AG20443 (cell line): Measurements from ENCODE around the gene SOD1.
"Not testable (repeated sequence)": the region's sequence is repeated elsewhere in the genome, so short reads cannot be mapped to it uniquely, and the experiment has no call there.

Source experiments
- DNase-seq: peaks from one replicate; pipeline ENCODE4 v3.0.0; 2012; ENCODE audit warnings: low spot score, mixed read lengths

Gene SOD1

DNA sequence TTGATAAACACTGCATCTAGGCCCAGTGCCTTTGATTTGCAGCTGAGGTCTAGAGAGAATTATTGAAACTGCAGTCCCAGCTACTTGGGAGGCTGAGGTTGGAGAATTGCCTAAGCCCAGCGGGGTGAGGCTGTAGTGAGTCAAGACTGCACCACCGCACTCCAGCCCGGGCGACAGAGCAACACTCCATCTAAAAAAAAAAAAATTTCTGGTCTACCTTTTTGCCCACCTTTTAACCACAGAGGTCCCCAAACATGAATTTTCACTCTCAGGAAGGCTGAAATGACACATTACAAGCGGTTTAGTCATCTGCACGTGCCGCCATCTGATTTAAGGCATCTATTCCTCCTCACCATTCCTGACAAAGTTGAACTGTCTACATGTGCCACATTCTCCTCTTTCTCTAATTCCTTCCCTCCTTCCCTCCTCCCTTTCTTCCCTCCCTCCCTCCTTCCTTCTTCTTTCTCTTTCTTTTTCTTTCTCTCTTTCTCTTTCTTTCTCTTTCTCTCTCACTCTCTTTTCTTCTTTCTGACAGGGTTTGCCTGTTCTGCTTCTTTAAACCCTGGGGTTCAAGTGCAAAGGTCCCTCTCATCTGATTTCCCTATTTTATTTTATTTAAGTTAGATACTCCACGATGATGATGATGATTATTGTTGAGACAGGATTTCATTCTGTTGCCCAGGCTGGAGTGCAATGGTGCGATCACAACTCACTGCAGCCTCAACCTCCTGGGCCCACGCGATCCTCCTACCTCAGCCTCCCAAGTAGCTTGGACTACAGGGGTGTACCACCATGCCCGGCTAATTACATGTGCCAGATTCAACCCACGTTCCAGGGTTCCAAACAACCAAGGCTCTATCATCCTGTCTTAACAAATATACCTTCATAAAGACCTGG, 3.0 kb upstream of the SOD1 start:
- no peak for DNase-seq

DNA sequence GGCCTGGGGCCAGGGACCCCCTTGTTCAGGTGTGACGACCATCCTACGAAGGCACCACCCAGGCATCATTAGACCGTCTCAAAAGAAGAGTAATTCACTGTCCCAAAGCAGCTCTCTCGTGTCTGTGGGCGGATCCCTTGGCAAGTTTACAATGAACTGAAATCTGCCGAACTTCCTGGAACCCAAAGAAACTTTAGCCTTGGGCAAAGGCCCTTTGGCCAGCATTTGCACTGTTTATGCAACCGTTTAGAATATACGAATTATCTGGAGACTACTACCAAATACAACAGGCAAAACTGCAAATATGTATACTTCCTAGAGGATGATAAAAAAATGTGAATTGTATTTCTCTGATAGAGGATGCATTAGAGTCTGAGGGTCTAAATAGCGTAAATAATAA, 1.4 kb upstream of the SOD1 start:
- no peak for DNase-seq

DNA sequence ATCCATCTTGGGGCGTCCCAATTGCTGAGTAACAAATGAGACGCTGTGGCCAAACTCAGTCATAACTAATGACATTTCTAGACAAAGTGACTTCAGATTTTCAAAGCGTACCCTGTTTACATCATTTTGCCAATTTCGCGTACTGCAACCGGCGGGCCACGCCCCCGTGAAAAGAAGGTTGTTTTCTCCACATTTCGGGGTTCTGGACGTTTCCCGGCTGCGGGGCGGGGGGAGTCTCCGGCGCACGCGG, 282 bp upstream of the SOD1 start:
- no peak for DNase-seq

DNA sequence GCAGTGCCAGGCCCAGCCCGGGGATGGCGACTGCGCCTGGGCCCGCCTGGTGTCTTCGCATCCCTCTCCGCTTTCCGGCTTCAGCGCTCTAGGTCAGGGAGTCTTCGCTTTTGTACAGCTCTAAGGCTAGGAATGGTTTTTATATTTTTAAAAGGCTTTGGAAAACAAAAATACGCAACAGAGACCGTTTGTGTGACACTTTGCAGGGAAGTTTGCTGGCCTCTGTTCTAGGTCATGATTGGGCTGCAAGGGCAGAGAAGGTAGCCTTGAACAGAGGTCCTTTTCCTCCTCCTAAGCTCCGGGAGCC, 719 bp downstream of the SOD1 start:
- no peak for DNase-seq

DNA sequence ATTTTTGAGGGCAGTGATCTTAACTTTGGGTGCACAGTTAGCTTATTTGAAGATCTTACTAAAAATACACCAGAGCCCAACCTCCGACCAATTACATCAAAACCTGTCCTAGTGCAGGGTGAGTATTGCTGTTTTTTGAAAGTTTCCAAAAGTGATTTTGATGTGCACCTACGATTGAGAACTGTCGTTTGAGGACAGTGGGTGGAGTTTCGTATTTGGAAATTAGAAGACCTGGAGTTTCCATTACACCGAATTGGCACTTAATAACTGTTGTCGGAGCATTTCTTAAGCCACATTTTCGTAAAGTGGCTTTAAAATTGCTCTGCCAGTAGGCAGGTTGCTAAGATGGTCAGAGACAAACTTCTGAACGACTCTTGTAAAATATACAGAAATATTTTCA, 1.1 kb downstream of the SOD1 start:
- DNase-seq = no peak

DNA sequence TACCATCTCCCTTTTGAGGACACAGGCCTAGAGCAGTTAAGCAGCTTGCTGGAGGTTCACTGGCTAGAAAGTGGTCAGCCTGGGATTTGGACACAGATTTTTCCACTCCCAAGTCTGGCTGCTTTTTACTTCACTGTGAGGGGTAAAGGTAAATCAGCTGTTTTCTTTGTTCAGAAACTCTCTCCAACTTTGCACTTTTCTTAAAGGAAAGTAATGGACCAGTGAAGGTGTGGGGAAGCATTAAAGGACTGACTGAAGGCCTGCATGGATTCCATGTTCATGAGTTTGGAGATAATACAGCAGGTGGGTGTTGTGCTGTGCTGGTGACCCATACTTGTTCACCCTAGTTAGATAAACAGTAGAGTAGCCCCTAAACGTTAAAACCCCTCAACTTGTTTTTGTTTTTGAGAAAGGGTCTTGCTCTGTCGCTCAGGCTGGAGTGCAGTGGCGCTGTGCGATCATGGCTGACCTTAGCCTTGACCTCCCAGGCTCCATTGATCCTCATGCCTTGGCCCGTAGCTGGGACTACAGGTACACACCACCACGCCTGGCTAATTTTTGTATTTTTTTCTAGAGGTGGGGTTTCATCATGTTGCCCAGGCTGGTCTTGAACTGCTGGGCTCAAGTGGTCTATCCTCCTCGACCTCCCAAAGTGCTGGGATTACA, 4.2 kb downstream of the SOD1 start:
- no peak for DNase-seq

DNA sequence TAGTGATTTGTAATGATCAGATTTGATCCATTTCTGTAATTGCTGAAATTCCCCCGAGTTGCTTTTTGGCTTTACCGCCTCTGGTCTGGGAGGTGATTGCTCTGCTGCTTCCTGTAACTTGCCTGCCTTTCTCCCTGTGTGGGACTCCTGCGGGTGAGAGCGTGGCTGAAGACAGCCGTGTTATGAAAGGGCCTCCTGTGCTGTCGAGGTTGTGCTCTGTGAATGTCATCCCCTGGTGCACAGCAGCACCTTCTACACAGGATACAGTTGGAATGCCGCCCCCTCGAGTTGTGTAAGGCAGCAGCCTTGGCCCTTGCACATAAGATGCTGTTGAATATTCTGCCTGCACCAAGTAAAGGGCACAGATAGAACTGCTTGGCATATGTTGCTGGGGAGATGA, 5.9 kb downstream of the SOD1 start:
- DNase-seq = no peak

DNA sequence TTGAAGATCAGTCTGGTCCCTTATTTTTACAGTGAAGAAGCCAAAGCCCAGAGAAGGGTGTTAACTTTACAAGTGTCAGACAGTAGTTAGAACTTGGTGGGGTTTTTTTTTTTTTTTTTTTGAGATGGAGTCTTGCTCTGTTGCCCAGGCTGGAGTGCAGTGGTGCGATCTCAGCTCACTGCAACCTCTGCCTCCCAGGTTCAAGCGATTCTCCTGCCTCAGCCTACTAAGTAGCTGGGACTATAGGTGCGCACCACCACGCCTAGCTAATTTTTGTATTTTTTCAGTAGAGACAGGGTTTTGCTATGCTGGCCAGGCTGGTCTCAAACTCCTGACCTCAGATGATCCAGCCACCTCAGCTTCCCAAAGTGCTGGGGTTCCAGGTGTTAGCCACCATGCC, 6.4 kb downstream of the SOD1 start:
- not testable (repeated sequence) for DNase-seq

DNA sequence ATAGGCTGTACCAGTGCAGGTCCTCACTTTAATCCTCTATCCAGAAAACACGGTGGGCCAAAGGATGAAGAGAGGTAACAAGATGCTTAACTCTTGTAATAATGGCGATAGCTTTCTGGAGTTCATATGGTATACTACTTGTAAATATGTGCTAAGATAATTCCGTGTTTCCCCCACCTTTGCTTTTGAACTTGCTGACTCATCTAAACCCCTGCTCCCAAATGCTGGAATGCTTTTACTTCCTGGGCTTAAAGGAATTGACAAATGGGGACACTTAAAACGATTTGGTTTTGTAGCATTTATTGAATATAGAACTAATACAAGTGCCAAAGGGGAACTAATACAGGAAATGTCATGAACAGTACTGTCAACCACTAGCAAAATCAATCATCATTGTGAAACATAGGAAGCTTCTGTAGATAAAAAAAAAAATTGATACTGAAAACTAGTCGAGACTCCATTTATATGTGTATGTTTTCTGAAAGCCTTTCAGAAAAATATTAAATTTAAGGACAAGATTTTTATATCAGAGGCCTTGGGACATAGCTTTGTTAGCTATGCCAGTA, 7.0 kb downstream of the SOD1 start:
- no peak for DNase-seq

DNA sequence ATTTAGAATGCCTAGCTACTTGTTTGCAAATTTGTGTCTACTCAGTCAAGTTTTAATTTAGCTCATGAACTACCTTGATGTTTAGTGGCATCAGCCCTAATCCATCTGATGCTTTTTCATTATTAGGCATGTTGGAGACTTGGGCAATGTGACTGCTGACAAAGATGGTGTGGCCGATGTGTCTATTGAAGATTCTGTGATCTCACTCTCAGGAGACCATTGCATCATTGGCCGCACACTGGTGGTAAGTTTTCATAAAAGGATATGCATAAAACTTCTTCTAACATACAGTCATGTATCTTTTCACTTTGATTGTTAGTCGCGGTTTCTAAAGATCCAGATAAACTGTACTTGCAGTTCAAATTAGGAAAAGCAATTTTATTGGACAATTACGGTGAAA, 7.6 kb downstream of the SOD1 start:
- DNase-seq = no peak

DNA sequence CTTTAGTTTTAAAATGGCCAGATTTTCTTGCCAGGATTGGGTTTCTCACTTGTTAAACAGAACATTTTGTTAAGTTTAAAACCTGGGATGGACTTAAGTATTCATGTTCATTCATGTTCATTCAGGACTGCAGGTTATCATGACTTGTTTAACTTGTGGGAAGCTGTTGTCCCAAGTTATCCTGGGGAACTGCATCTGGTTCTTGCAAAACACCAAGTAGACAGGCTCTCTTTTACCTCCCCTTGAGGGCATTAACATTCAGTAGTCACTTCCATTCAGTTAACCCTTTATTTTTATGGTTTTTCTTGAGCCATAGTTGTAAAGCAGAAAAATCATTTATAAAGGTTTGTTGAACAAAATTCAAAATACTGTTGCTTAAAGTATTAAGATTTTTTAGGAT, 8.1 kb downstream of the SOD1 start:
- no peak for DNase-seq

DNA sequence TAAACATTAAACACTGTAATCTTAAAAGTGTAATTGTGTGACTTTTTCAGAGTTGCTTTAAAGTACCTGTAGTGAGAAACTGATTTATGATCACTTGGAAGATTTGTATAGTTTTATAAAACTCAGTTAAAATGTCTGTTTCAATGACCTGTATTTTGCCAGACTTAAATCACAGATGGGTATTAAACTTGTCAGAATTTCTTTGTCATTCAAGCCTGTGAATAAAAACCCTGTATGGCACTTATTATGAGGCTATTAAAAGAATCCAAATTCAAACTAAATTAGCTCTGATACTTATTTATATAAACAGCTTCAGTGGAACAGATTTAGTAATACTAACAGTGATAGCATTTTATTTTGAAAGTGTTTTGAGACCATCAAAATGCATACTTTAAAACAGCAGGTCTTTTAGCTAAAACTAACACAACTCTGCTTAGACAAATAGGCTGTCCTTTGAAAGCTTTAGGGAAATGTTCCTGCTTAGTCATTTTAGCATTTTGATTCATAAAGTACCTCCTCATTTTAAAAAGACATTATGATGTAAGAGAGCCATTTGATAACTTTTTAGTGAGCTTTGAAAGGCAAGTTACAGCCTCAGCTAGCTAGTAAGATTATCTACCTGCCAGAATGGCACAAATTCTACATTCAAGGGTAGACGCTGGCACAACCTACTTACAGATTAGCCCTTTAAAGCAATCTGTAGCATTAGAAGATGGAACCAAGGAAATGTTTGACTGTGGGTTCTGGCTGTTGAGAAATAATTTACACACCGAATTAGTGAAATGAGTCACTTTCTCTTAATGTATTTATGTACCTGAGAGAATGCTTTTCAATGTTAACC, 9.4 kb downstream of the SOD1 start:
- no peak for DNase-seq

DNA sequence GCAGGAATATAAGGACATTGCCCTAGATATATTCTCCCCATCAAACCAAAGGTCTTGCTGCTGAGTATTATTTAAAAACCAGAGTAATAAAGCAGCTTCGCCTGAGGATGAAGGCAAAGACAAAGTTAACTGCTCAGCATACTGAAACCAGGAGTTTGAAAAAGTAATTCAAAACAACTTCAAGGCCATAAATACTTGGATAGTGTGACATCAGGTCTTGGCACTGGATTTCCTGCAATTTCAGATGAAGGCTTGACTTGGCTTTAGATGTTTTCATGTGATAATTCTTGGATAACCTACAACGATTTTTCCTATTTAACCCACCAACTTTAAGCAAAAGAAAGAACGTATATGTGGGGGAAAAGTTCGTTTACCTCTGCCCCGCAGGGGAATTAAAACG, 10.6 kb downstream of the SOD1 start:
- no peak for DNase-seq

DNA sequence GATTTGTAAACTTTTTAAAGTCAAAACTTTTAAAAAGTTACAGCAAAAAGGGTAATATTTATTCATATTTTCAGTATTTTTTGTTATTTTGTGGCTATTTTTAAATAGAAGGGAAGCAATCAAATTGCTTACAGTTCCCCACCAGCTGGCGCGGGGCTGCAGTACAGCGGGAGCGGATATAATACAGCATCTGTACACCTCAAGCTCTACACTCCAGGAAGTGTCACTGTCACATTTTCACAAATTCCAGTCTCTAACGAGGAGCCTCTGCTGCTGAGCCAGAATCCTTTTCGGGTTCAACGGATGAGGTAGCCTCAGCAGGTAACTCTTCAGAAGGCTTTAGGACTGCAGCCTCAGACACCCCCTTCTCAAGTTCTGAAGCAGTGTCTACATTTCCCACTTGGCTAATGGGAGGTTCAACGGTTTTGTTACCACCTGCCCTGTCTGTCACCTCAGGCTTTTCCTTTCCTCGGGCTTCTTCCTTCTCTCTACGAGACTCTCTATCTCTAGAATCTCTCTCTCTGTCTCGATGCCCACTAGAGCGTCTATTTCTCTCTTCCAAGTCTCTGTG, 11.7 kb downstream of the SOD1 start:
- no peak for DNase-seq

DNA sequence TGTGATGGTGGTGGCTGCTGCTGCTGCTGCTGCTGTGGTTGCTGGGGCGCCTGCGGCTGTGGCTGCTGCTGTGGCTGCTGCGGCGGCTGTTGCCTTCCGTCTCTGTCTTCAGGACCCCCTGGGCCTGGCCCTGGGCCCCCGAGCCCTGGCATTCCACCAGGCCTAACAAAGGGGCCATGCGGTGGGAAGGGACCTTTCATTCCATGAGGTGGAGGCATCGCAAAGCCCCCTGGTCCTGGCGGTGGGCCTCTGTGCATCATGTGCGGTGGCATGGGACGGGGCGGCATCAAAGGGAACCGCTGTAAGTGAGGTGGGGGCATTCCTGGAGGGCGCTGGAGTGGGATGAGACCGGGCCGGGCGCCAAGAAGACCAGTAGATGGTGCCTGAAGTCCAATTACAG, 12.4 kb downstream of the SOD1 start:
- DNase-seq = no peak

DNA sequence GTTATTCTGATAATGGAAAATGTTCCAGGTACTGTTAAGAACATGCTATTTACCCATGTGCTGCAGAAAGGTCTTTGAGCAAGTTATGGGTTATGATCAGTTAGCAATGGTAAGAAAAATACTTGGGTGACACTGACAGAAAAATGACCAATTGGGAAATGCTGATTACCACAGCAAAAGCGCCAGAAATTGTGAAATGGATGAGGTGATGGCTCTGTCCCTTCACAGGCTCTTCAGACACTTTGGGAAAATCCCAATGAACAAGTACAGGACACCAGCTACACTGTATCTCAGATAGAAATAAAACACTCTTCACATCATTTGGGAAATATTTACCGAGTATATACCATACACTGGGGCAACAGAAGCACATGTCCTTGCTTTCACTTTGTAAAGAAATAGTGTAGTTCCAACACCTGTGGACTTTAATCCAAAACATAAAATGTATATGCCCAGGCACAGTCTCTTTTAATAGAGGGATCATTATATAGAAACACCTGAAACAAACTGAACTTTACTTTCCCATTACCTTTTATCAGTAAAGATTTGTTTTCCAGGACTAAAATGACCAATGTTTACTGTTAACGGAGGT, 13.9 kb downstream of the SOD1 start:
- DNase-seq = no peak

DNA sequence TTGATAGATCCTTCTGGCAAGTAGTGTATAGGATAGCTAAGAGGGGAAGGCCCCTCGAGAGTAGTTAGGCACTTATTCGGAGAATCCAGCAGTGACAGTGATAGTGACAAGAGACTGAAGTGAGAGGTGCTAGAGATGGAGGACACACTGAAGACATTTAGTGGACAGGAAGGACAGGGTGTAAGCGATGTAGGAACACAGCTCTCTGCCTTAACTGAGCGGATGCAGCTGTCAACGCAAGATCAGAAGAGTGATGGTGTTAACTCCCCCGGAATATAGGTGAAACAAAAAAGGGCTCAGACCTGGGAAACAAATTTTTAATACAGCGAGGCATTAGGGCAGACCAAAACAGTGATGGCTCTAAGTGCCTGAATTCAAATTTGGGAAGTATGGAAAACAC, 15.8 kb downstream of the SOD1 start:
- DNase-seq = no peak

DNA sequence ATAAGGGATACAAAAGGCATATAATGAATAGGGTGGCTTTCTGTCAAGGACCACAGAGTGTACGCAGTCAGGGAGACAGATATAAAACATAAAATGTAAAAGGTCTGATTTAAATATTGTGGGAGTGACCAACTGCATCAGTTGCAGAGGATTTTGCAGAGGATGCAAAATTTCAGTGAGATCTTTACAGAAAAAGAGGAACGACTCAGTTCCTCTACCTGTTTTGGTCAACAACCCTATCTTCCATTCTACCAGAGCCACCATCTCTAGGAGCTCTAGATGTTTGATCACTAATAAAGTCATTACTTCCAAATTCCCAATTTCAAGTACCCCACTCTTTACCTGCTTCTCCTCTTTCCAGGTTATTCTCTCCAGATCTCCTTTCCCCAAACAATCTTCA, 16.5 kb downstream of the SOD1 start:
- DNase-seq = no peak

DNA sequence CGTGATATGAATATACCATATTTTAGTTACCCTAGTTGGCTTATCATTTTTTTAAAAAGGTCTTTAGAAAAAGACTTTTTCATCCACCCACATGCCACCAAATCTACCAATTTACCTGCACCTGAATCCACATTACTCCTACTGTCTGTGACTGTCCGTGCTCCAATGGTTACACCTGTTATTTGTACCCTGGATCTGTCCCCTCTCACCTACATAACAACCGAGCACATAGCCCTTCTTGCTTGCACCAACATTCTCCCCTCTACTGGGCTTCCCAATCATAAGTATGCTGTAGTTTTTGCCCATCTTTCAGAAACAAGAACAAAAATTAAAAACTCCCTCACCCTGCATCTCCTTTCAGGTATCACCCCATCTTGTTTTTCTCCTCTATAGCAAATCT, 17.6 kb downstream of the SOD1 start:
- DNase-seq = no peak

DNA sequence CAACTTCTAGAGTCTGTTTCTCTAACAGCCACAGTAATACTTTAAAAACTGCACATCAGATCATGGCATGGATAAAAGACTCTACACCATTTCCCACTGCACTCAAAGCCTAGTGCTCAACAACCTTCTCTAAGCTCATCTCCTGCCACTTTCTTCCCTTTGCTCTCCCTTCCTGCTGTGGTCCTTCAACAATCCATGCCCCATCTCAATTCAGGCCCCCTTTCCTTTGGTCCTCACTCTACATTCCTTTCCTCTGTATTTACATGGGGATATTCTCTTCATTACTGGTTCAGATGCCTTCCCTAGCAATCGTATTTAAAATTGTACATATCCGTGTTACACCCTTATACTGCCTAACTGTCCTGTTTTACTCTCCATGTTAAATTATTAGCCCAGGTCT, 19.0 kb downstream of the SOD1 start:
- DNase-seq = no peak

DNA sequence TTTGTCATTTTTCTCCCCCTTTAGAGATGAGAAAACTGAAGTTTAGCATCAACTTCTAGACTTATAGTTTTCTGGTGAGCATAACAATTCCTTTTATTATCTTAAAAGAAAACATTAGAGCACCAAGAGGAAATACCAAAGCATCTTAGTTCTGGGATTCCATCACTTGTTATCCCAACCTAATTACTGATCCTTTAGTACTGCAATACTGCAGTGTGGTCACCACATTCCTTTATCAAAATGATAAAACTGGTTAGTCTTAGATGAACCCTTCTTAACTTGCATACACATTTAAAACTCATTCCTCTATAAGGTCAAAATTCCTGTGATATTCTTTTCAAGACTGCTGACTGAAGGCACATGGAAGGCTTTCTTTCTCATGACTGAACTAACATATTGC, 23.1 kb downstream of the SOD1 start:
- DNase-seq = no peak

DNA sequence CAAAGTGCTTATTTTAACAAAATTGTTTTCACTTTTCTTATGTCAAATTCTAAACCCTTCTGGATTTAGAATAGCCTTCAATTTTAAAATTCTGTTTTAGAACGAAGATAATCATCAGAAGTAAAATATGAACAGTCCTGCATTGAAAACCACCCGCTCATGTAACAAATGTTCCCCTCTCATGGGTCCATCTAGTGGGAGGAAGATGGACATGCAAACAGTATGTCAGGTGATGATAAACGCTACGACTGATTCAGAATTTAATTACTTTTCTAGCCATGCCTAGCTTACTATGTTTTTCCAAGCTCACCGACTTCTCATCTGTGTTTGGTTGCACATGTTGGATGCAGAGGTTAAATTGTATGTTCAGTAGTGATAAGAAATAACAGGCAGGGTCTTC, 23.5 kb downstream of the SOD1 start:
- DNase-seq = no peak
